ENCODE measurements around the gene PSMD8. TPM values are rescaled to one million over a fixed set of nuclear protein-coding genes. Genes with fewer than 3 reads are reported as not detected.
A peak's percentile ranks its signal among the peaks of the same experiment; 100 is the strongest.

PSMD8 gene
- total RNA-seq, 1 experiment from 2014 or later: 367 TPM

- H3K27me3 ChIP-seq (ENCODE audit: low read length): no peaks in the 10 kb centered on the region
- no TSS peak for BruUV-seq (replicated peaks)
- peak overlapping the region; percentile 85 for H3K4me3 ChIP-seq (ENCODE audit: low read length)
- intact Hi-C loops (cut with micrococcal nuclease): loop anchor here (5.0 kb wide), 1 partner anchor 50 kb away; the partner anchor contains the start of gene CATSPERG
- no peaks in the 10 kb centered on the region for H3K9me3 ChIP-seq (ENCODE audit: low read length)
- H3K9me2 ChIP-seq (replicated peaks; ENCODE audit: low read length): no peaks in the 10 kb centered on the region
- peaks cover 8% of the 10 kb centered on the region for H3K36me3 ChIP-seq (ENCODE audit: low read depth, low read length)
- H3K4me2 ChIP-seq (ENCODE audit: low read length): peak overlapping the region; percentile 97
- CTCF ChIA-PET: interaction anchor here (1.4 kb wide), 1 partner anchor 16 kb away, joined by 26 read pairs; the partner anchor contains the start of gene FAM98C
- no peaks in the 10 kb centered on the region for H3F3A ChIP-seq (ENCODE audit: low read length, unreplicated experiment)
- POLR2A ChIA-PET (ENCODE audit: unreplicated experiment): interaction anchor here (0.5 to 1.5 kb wide), 4 partner anchors 13 to 1049 kb away, joined by 3 to 17 read pairs (median 6); partner anchors contain the start of genes FAM98C, PSMD8 and RPS16
- no peaks in the 10 kb centered on the region for H4K20me1 ChIP-seq (ENCODE audit: low read length)
- DNase-seq (no peak), ATAC-seq (no peak)
- H3K4me1 ChIP-seq (ENCODE audit: insufficient read depth, low read length): peaks cover 7% of the 10 kb centered on the region; the same call in 1 of the 2 replicates
- H3K79me2 ChIP-seq (ENCODE audit: low read length): no peaks in the 10 kb centered on the region
- H3K27ac ChIP-seq (ENCODE audit: low read length): no peak overlapping the region
- TF ChIP-seq EZH2phosphoT487 (IDR thresholded peaks at IDR 0.05; ENCODE audit: borderline replicate concordance, low read length): no peak
- TF ChIP-seq EZH2 (IDR thresholded peaks at IDR 0.05; ENCODE audit: low read length, unreplicated experiment): no peak
- TF ChIP-seq CTCF (conservative IDR thresholded peaks at IDR 0.05; ENCODE audit: low read depth, low read length): no peak
- no peak overlapping the region for H3K9ac ChIP-seq (ENCODE audit: low read length)
- peak overlapping the region; percentile 74; the same call in 1 of the 2 replicates for H2AFZ ChIP-seq (ENCODE audit: low read length)
Measured at GRCh38 chr19:38386971-38387549, 12.7 kb downstream of the PSMD8 start.

- Histone ChIP-seq H4K20me1 (ENCODE audit: low read length) (no peaks in the 10 kb centered on the region), H3K4me1 (ENCODE audit: insufficient read depth, low read length) (peaks cover 7% of the 10 kb centered on the region; the same call in 1 of the 2 replicates), H3K27me3 (ENCODE audit: low read length) (no peaks in the 10 kb centered on the region), H3K79me2 (ENCODE audit: low read length) (no peaks in the 10 kb centered on the region), H2AFZ (ENCODE audit: low read length) (peak within 1 kb of the TSS; percentile 74), H3K4me3 (ENCODE audit: low read length) (peak within 1 kb of the TSS; percentile 85), H3K9ac (ENCODE audit: low read length) (peak within 1 kb of the TSS; percentile 70), H3K36me3 (ENCODE audit: low read depth, low read length) (peaks cover 4% of the 10 kb centered on the region; the same call in 1 of the 2 replicates), H3K27ac (ENCODE audit: low read length) (peak within 1 kb of the TSS; percentile 56), H3F3A (ENCODE audit: low read length, unreplicated experiment) (no peaks in the 10 kb centered on the region), H3K9me2 (replicated peaks; ENCODE audit: low read length) (no peaks in the 10 kb centered on the region), H3K4me2 (ENCODE audit: low read length) (peak within 1 kb of the TSS; percentile 97), H3K9me3 (ENCODE audit: low read length) (no peaks in the 10 kb centered on the region)
- intact Hi-C loops (cut with micrococcal nuclease): loop anchor here (1.0 to 5.0 kb wide), 2 partner anchors 12 to 50 kb away; partner anchors contain the start of gene CATSPERG
- ChIA-PET CTCF (interaction anchor here (0.7 to 1.5 kb wide), 3 partner anchors 14 to 52 kb away, joined by 7 to 26 read pairs (median 7); partner anchors contain the start of genes CATSPERG, FAM98C and PSMD8), POLR2A (ENCODE audit: unreplicated experiment) (interaction anchor here (0.6 to 1.5 kb wide), 5 partner anchors 13 to 498 kb away, joined by 3 to 17 read pairs (median 6); partner anchors contain the start of genes FAM98C and PSMD8)
- TF ChIP-seq CTCF (conservative IDR thresholded peaks at IDR 0.05; ENCODE audit: low read depth, low read length) (no peak), EZH2 (IDR thresholded peaks at IDR 0.05; ENCODE audit: low read length, unreplicated experiment) (no peak), EZH2phosphoT487 (IDR thresholded peaks at IDR 0.05; ENCODE audit: borderline replicate concordance, low read length) (no peak)
- DNase-seq (peak; percentile 87), ATAC-seq (peak; percentile 70)
- no TSS peak for BruUV-seq (replicated peaks)
Measured at GRCh38 chr19:38387550-38388348, 13.4 kb downstream of the PSMD8 start, which contains the start of gene GGN. GGN (minus strand) TSS chr19:38388034; CDS start chr19:38387261, 773 bp downstream.

Data from PC-3 (cell line).